ENCODE data around the gene ARHGEF28. TPM values are rescaled to one million over a fixed set of nuclear protein-coding genes. Genes with fewer than 3 reads are reported as not detected.

ARHGEF28 gene
- total RNA-seq, 4 donors from 2014 or later: 9.8 to 18.7 (median 18.6) TPM

DNA sequence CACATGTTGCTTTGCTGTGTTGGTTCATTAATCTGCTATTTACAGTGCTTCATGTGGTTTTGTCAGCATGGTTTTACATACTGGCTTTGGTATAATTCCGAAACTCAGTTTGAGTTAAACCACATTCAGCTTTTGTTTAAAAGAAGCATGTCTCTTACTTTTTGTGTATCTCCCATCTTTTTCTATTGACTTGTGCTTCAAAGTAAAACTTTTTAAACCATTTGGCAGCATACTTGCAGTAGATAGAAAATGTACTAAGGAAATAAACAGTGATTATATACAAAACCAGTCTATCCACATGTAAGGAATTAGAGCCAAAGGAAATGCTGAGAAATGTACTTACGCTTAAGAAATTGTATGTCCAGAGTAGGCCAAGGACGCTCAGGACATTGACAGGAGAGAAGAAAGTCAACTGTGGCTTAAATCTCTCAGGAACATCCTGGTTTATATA, 286.9 kb downstream of the ARHGEF28 start:
- no peak for DNase-seq
- H3K27ac ChIP-seq: no peak overlapping the region
- H3K4me1 ChIP-seq: peaks cover 0 to under 1% (median 0%) of the 10 kb centered on the region in 4 donors
- in situ Hi-C loops (cut with MboI; ENCODE audit: low pct_ligation_motif_present in 1 of 4, low pct_unique_long_range_greater_than_20kb in 1 of 4, low sequenced_read_pairs in 3 of 4): no loop called here
- no peaks in the 10 kb centered on the region for H3K27me3 ChIP-seq
- intact Hi-C loops (cut with DNase I; ENCODE audit: low total_unique reads): no loop called here
- H3K9me3 ChIP-seq: no peaks in the 10 kb centered on the region
- no peak overlapping the region for H3K4me3 ChIP-seq
- peaks cover 0 to 6% (median 0%) of the 10 kb centered on the region in 4 donors for H3K36me3 ChIP-seq
- 71 to 75% methylated on average over 3 of the region's 3 CpGs for WGBS, 2 donors (ENCODE audit: low coverage in 1 of 2)
- TF ChIP-seq POLR2A (IDR thresholded peaks at IDR 0.05): no peak
- TF ChIP-seq EP300 (IDR thresholded peaks at IDR 0.05; ENCODE audit: low read depth): no peak
- no peak for TF ChIP-seq POLR2AphosphoS5 (IDR thresholded peaks at IDR 0.05)
- TF ChIP-seq, protein P1, sequence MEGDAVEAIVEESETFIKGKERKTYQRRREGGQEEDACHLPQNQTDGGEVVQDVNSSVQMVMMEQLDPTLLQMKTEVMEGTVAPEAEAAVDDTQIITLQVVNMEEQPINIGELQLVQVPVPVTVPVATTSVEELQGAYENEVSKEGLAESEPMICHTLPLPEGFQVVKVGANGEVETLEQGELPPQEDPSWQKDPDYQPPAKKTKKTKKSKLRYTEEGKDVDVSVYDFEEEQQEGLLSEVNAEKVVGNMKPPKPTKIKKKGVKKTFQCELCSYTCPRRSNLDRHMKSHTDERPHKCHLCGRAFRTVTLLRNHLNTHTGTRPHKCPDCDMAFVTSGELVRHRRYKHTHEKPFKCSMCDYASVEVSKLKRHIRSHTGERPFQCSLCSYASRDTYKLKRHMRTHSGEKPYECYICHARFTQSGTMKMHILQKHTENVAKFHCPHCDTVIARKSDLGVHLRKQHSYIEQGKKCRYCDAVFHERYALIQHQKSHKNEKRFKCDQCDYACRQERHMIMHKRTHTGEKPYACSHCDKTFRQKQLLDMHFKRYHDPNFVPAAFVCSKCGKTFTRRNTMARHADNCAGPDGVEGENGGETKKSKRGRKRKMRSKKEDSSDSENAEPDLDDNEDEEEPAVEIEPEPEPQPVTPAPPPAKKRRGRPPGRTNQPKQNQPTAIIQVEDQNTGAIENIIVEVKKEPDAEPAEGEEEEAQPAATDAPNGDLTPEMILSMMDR (IDR thresholded peaks at IDR 0.05): no peak

DNA sequence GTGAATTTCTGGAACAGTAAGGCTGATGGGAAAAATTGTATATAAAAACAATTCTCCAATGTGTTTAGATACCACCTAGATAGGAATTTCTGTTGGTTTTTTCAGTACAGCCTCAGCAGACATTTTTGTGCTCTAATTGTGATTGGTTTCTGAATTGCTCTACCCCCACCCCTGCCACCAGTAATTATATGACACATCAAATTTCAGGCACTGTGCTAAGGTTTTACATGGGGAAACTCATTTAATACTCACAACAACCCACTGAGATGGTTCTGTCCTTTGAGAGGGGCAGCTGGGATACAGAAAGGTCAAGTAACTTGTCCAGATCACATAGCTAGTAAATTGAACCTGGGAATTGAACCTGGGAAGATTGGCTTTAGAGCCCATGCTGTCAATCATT, 288.0 kb downstream of the ARHGEF28 start:
- no peak overlapping the region for H3K27ac ChIP-seq
- in situ Hi-C loops (cut with MboI; ENCODE audit: low pct_ligation_motif_present in 1 of 4, low pct_unique_long_range_greater_than_20kb in 1 of 4, low sequenced_read_pairs in 3 of 4): no loop called here
- TF ChIP-seq POLR2AphosphoS5 (IDR thresholded peaks at IDR 0.05): no peak
- no peak for TF ChIP-seq POLR2A (IDR thresholded peaks at IDR 0.05)
- TF ChIP-seq, protein P1 (IDR thresholded peaks at IDR 0.05): no peak
- no peak for TF ChIP-seq EP300 (IDR thresholded peaks at IDR 0.05; ENCODE audit: low read depth)

DNA sequence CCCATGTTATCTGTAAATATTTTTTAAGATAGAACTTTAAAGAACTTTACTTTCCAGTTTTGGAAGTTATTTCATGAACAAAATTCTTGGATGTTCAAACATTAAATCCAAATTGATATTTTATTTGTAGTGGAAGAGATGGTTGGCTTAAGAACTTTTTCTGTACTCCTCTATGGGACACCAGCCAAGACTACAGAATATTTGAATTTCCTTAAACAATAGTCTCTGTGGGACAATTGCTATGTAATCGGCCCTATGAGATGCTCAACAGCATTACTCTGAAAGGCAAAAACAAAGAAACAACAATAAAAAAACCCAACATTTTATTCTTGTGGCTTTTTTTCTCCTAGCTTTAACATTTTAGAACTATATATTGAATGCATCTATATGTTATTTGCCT, 289.3 kb downstream of the ARHGEF28 start:
- in situ Hi-C loops (cut with MboI; ENCODE audit: low pct_ligation_motif_present in 1 of 4, low pct_unique_long_range_greater_than_20kb in 1 of 4, low sequenced_read_pairs in 3 of 4) (no loop called here), intact Hi-C loops (cut with DNase I; ENCODE audit: low total_unique reads) (no loop called here)
- H3K4me1 ChIP-seq: peaks cover 0 to 9% (median 0%) of the 10 kb centered on the region in 4 donors
- no peak overlapping the region for H3K27ac ChIP-seq
- no peak overlapping the region for H3K4me3 ChIP-seq
- WGBS, 2 donors (ENCODE audit: low coverage in 1 of 2): 80 to 90% methylated on average over 1 of the region's 1 CpG
- no peaks in the 10 kb centered on the region for H3K9me3 ChIP-seq
- TF ChIP-seq EP300 (IDR thresholded peaks at IDR 0.05; ENCODE audit: low read depth): no peak
- no peak for TF ChIP-seq POLR2AphosphoS5 (IDR thresholded peaks at IDR 0.05)
- no peak for TF ChIP-seq POLR2A (IDR thresholded peaks at IDR 0.05)
- TF ChIP-seq, protein P1 (IDR thresholded peaks at IDR 0.05): no peak
- H3K27me3 ChIP-seq: no peaks in the 10 kb centered on the region
- H3K36me3 ChIP-seq: no peaks in the 10 kb centered on the region
- DNase-seq: no peak

More for the DNA sequence above, 288.0 kb downstream of the ARHGEF28 start:
- no peak for DNase-seq
- H3K36me3 ChIP-seq: peaks cover 0 to 6% (median 0%) of the 10 kb centered on the region in 4 donors
- no peaks in the 10 kb centered on the region for H3K9me3 ChIP-seq
- peaks cover 0 to 9% (median 0%) of the 10 kb centered on the region in 4 donors for H3K4me1 ChIP-seq
- intact Hi-C loops (cut with DNase I; ENCODE audit: low total_unique reads): no loop called here
- H3K4me3 ChIP-seq: no peak overlapping the region
- no peaks in the 10 kb centered on the region for H3K27me3 ChIP-seq

DNA sequence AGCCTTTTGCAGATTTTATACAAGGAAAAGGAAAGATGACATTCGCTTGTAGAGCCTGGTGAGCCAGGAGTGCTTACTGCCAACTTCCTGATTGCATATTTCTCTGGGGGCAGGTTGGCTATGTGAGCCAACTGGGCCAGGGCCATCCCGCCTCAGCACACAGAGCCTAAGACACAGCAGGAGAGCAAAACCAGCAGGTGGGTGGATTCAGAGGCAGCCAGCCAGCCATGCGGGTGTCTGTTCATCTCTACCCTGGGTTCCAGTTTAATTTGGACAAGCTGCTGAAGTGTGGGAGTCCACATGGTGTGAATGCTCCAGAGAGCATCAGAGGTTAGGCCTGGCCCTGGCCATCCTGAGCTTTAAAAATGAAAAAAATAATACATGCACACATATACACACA, 291.4 kb downstream of the ARHGEF28 start:
- Histone ChIP-seq H3K9me3 (no peaks in the 10 kb centered on the region), H3K4me1 (peaks cover 0 to 9% (median 0%) of the 10 kb centered on the region in 4 donors), H3K4me3 (no peak overlapping the region), H3K36me3 (no peaks in the 10 kb centered on the region), H3K27me3 (no peaks in the 10 kb centered on the region), H3K27ac (no peak overlapping the region)
- DNase-seq: no peak
- TF ChIP-seq POLR2AphosphoS5 (IDR thresholded peaks at IDR 0.05) (no peak), POLR2A (IDR thresholded peaks at IDR 0.05) (no peak), EP300 (IDR thresholded peaks at IDR 0.05; ENCODE audit: low read depth) (no peak)
- TF ChIP-seq, protein P1 (IDR thresholded peaks at IDR 0.05): no peak
- intact Hi-C loops (cut with DNase I; ENCODE audit: low total_unique reads) (no loop called here), in situ Hi-C loops (cut with MboI; ENCODE audit: low pct_ligation_motif_present in 1 of 4, low pct_unique_long_range_greater_than_20kb in 1 of 4, low sequenced_read_pairs in 3 of 4) (no loop called here)
- 43 to 65% methylated on average over 1 to 3 of the region's 3 CpGs for WGBS, 2 donors (ENCODE audit: low coverage in 1 of 2)
